ENCODE results near the gene SUGCT.

GRCh38 chr7:40135317-40135610 is 459 bp downstream of the SUGCT start:
- TF ChIP-seq CTCF (conservative IDR thresholded peaks at IDR 0.05 in 1 of 2, IDR thresholded peaks at IDR 0.05 in 1 of 2; ENCODE audit: extremely low read depth in 1 of 2, insufficient read depth in 1 of 2, low read depth in 1 of 2, low read length in 2 of 2) (no peak), EZH2 (IDR thresholded peaks at IDR 0.05; ENCODE audit: borderline replicate concordance, low read length) (no peak)
